ENCODE data around the gene ZNF136.

Gene ZNF136

DNA sequence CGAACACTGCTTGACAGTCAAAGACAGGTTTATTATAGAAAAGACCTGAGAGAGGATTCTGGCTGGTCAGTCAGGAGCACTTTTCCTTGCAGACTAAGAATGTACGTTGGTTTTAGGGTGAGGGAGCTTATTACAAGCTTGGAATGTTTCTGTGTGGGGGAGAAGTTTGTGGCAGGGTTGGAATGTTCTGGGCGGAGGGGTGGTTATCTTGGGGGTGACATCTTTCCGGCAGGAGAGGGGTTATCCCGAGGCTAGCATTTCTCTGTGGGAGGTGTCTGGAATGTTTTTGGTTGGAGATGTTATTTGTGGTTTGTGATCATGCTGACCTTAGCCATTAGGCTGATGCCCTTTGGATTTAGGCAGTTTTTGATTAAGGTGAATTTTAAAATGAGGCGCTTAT is 61.8 kb downstream of the ZNF136 start:
- Histone ChIP-seq H3K4me2 (ENCODE audit: low read depth, low read length, poor library complexity, severe bottlenecking) (no peak overlapping the region), H3K9me2 (replicated peaks; ENCODE audit: insufficient read depth, low read length) (no peaks in the 10 kb centered on the region), H3K9ac (ENCODE audit: low read length) (no peak overlapping the region), H3F3A (ENCODE audit: insufficient read depth) (no peaks in the 10 kb centered on the region), H3K27me3 (ENCODE audit: low read length) (no peaks in the 10 kb centered on the region), H3K79me2 (ENCODE audit: insufficient read depth, low read length) (0 out of 2 replicates have a peak, but pooled peaks cover 6% of the 10 kb centered on the region), H4K20me1 (ENCODE audit: low read depth, low read length) (no peaks in the 10 kb centered on the region), H2AFZ (ENCODE audit: low read depth, low read length, severe bottlenecking) (no peak overlapping the region), H3K36me3 (ENCODE audit: low read length) (0 out of 2 replicates have a peak, but pooled peaks cover 2% of the 10 kb centered on the region), H3K27ac (ENCODE audit: low read depth, low read length) (no peak overlapping the region), H3K9me3 (ENCODE audit: insufficient read depth, low read length) (no peaks in the 10 kb centered on the region), H3K4me3 (ENCODE audit: insufficient read depth, low read length, poor library complexity, severe bottlenecking) (no peak overlapping the region)
- TF ChIP-seq, protein P1, sequence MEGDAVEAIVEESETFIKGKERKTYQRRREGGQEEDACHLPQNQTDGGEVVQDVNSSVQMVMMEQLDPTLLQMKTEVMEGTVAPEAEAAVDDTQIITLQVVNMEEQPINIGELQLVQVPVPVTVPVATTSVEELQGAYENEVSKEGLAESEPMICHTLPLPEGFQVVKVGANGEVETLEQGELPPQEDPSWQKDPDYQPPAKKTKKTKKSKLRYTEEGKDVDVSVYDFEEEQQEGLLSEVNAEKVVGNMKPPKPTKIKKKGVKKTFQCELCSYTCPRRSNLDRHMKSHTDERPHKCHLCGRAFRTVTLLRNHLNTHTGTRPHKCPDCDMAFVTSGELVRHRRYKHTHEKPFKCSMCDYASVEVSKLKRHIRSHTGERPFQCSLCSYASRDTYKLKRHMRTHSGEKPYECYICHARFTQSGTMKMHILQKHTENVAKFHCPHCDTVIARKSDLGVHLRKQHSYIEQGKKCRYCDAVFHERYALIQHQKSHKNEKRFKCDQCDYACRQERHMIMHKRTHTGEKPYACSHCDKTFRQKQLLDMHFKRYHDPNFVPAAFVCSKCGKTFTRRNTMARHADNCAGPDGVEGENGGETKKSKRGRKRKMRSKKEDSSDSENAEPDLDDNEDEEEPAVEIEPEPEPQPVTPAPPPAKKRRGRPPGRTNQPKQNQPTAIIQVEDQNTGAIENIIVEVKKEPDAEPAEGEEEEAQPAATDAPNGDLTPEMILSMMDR (IDR thresholded peaks at IDR 0.05; ENCODE audit: insufficient read depth, low read length, poor library complexity, severe bottlenecking), result no peak
- TF ChIP-seq EZH2phosphoT487 (conservative IDR thresholded peaks at IDR 0.05; ENCODE audit: low read length), result no peak

DNA sequence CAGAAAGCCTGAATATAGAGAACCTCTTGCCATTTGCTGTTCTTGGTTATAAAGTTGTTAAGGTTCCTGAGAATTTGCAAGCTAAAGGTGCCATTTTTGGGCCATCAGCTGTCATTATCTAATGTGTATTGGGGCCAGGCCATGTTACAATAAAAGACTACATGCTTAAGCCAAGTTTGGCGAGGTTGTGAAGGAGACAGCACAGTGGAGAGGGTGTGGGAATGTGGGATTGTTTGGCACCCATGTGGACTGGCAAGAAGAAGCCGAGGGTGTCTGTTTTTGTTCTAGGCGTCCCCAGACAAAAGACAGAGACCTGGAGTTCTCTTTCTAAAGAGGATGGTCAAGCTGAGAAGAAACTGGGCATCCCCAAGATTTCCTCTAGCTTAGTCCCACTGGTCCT is 67.1 kb downstream of the ZNF136 start:
- H3K9ac ChIP-seq (ENCODE audit: low read length), result no peak overlapping the region
- no peaks in the 10 kb centered on the region for H3K9me3 ChIP-seq (ENCODE audit: insufficient read depth, low read length)
- H3K4me3 ChIP-seq (ENCODE audit: insufficient read depth, low read length, poor library complexity, severe bottlenecking), result no peak overlapping the region
- H3K4me2 ChIP-seq (ENCODE audit: low read depth, low read length, poor library complexity, severe bottlenecking), result no peak overlapping the region
- no peaks in the 10 kb centered on the region for H4K20me1 ChIP-seq (ENCODE audit: low read depth, low read length)
- H3K79me2 ChIP-seq (ENCODE audit: insufficient read depth, low read length), result no peaks in the 10 kb centered on the region
- no peak for TF ChIP-seq EZH2phosphoT487 (conservative IDR thresholded peaks at IDR 0.05; ENCODE audit: low read length)
- TF ChIP-seq, protein P1 (IDR thresholded peaks at IDR 0.05; ENCODE audit: insufficient read depth, low read length, poor library complexity, severe bottlenecking), result no peak
- no peaks in the 10 kb centered on the region for H3K27me3 ChIP-seq (ENCODE audit: low read length)
- H3F3A ChIP-seq (ENCODE audit: insufficient read depth), result no peaks in the 10 kb centered on the region
- no peak overlapping the region for H2AFZ ChIP-seq (ENCODE audit: low read depth, low read length, severe bottlenecking)
- 0 out of 2 replicates have a peak, but pooled peaks cover 2% of the 10 kb centered on the region for H3K36me3 ChIP-seq (ENCODE audit: low read length)
- no peaks in the 10 kb centered on the region for H3K9me2 ChIP-seq (replicated peaks; ENCODE audit: insufficient read depth, low read length)
- H3K27ac ChIP-seq (ENCODE audit: low read depth, low read length), result no peak overlapping the region

DNA sequence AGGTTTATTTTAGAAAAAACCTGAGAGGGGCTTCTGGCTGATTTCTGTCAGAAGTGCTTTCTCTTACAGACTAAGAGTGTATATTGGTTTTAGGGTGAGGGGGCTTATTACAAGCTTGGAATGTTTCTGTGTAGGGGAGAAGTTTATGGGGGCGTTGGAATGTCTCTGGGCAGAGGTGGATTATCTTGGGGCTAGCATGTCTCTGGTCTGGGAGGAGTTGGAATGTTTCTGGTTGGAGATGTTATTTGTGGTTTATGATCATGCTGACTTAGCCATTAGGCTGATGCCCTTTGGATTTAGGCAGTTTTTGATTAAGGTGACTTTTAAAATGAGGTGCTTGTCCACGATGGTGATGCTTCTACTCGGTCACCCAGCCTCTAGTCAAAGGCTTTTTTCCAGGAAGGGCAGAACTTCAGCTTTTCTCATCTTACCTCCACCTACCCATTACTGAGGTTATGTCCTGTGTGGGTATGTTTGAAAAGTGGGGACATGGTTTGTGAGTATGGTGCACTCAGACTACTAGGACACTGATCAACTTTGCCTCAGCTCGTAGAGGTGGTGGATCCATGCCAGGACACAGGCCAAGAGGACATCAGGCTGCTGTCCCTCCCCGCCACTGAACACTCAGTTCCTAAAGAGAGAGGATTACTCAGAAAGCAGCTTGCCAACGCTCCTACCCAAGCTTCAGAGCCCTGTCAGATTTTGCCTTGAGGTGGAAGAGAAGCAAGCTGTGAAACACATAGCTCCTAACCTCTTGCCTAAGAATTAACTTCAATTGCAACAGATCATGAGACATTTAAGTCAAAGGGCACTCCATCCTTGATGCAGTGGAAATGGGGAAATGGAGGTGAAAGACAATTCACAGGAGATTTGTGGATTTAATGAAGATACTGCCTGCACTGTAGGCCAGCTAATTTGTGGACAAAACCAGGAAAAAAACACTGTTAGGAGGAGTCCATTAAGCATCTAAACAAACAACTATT is 68.1 kb downstream of the ZNF136 start:
- Histone ChIP-seq H3K36me3 (ENCODE audit: low read length) (0 out of 2 replicates have a peak, but pooled peaks cover 2% of the 10 kb centered on the region), H3K27me3 (ENCODE audit: low read length) (no peaks in the 10 kb centered on the region), H3K9me2 (replicated peaks; ENCODE audit: insufficient read depth, low read length) (no peaks in the 10 kb centered on the region), H4K20me1 (ENCODE audit: low read depth, low read length) (no peaks in the 10 kb centered on the region), H3K79me2 (ENCODE audit: insufficient read depth, low read length) (no peaks in the 10 kb centered on the region), H3K9me3 (ENCODE audit: insufficient read depth, low read length) (no peaks in the 10 kb centered on the region), H3K9ac (ENCODE audit: low read length) (no peak overlapping the region), H3K4me2 (ENCODE audit: low read depth, low read length, poor library complexity, severe bottlenecking) (no peak overlapping the region), H2AFZ (ENCODE audit: low read depth, low read length, severe bottlenecking) (no peak overlapping the region), H3K27ac (ENCODE audit: low read depth, low read length) (no peak overlapping the region), H3K4me3 (ENCODE audit: insufficient read depth, low read length, poor library complexity, severe bottlenecking) (no peak overlapping the region), H3F3A (ENCODE audit: insufficient read depth) (no peaks in the 10 kb centered on the region)
- TF ChIP-seq EZH2phosphoT487 (conservative IDR thresholded peaks at IDR 0.05; ENCODE audit: low read length), result no peak

DNA sequence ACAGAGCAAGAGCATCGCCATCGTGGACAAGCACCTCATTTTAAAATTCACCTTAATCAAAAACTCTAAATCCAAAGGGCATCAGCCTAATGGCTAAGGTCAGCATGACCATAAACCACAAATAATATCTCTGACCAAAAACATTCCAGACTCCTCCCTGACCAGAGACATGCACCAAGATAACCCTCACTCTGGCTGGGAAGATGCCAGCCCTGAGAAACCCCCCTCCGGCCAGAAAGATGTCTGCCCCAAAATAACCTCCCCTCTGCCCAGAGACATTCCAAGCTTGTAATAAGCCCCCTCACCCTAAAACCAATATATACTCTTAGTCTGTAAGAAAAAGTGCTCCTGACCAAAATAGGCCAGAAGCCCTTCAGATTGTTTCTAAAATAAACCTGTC is 70.1 kb downstream of the ZNF136 start:
- no peak overlapping the region for H3K4me3 ChIP-seq (ENCODE audit: insufficient read depth, low read length, poor library complexity, severe bottlenecking)

More for the DNA sequence above, 70.1 kb downstream of the ZNF136 start:
- no peak overlapping the region for H2AFZ ChIP-seq (ENCODE audit: low read depth, low read length, severe bottlenecking)
- H3F3A ChIP-seq (ENCODE audit: insufficient read depth), result no peaks in the 10 kb centered on the region
- no peaks in the 10 kb centered on the region for H3K9me3 ChIP-seq (ENCODE audit: insufficient read depth, low read length)
- no peaks in the 10 kb centered on the region for H3K79me2 ChIP-seq (ENCODE audit: insufficient read depth, low read length)
- H3K4me2 ChIP-seq (ENCODE audit: low read depth, low read length, poor library complexity, severe bottlenecking), result no peak overlapping the region
- no peaks in the 10 kb centered on the region for H4K20me1 ChIP-seq (ENCODE audit: low read depth, low read length)
- H3K9ac ChIP-seq (ENCODE audit: low read length), result no peak overlapping the region
- H3K9me2 ChIP-seq (replicated peaks; ENCODE audit: insufficient read depth, low read length), result no peaks in the 10 kb centered on the region
- 0 out of 2 replicates have a peak, but pooled peaks cover 2% of the 10 kb centered on the region for H3K36me3 ChIP-seq (ENCODE audit: low read length)
- no peaks in the 10 kb centered on the region for H3K27me3 ChIP-seq (ENCODE audit: low read length)
- no peak overlapping the region for H3K27ac ChIP-seq (ENCODE audit: low read depth, low read length)
- TF ChIP-seq, protein P1 (IDR thresholded peaks at IDR 0.05; ENCODE audit: insufficient read depth, low read length, poor library complexity, severe bottlenecking), result no peak
- no peak for TF ChIP-seq EZH2phosphoT487 (conservative IDR thresholded peaks at IDR 0.05; ENCODE audit: low read length)
